NCI-H1092 (cell line): ENCODE data around the gene KDM2A.
"Not testable (repeated sequence)": the region's sequence is repeated elsewhere in the genome, so short reads cannot be mapped to it uniquely, and the experiment has no call there.

ENCODE experiments used
- DNase-seq: peaks from one replicate; lab custom pipeline; 2025; lab: John Stamatoyannopoulos, UW

KDM2A gene

DNA sequence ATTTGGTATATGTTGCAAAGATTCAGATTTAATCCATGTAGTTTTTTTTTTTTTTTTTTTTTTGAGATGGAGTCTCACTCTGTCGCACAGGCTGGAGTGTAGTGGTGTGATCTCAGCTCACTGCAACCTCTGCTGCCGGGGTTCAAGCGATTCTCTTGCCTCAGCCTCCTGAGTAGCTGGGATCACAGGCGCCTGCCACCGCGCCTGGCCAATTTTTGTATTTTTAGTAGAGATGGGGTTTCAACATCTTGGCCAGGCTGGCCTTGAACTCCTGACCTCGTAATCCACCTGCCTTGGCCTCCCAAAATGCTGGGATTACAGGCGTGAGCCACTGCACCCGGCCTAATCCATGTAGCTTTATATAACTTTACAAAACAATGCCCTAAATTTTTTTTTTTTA is 49.8 kb downstream of the KDM2A start:
- not testable (repeated sequence) for DNase-seq

DNA sequence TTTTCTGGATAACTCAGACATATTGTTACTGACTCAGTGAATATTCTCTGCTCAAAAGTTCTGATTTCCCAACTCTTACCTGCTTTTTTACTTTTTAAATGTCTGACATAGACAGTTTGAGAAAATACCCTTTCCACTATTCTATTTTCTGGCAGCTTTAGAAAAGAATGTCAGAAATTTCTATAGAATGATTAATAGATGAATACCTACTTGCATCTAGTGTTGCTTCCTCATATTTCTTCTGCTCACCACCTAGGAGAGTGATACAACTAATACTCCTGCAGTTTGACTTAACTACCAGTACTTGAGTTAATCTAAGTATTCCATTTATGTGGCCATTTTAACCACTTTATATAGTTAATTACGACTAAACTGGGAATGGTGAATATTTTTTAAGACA is 55.2 kb downstream of the KDM2A start:
- no peak for DNase-seq

DNA sequence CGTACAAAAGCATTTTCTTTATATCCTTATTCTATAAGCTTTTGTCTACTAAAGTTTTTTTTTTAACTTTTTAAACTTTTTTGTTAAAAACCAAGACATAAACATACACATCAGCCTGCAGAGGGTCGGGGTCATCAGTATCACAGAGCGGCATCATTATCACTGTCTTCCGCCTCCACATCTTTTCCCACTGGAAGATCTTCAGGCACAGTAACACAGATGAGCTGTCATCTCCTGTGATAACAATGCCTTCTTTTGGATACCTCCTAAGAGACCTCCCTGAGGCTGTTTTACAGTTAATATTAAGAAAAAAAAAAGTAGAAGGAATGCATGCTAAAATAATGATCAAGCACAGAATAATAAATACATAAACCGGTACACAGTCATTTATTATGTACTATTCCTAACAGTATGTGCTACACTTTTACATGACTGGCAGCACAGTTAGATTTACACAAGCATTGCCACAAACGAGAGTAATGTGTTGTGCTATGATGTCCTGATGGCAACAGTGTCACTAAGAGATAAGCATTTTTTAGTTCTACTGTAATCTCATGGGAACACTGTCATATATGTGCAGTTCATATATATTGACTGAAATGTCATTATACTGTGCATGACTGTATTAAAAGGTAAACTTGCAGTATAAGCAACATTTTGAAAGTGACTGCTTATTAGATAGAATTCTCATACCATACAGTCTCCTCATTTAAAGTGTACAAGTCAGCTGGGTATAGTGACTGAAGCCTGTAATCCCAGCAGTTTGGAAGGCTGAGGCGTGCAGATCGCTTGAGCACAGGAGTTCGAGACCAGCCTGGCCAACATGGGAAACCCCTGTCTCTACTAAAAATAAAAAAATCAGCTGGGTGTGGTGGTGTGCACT is 58.6 kb downstream of the KDM2A start:
- DNase-seq: no peak

DNA sequence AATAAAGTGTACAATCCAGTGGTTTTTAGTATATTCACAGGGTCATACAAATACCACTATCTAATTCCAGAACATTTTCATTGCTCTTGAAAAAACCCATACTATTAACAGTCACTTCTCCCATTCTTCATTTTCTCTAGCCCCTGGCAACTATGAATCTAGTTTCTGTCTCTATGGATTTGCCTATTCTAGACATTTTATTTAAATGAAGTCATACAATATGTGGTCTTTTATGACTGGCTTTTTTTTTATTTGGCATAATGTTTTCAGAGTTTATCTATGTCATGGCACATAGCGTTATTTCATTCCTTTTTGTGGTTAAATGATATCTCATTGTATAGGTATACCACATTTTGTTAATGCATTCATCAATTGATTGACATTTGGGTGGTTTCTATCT is 59.4 kb downstream of the KDM2A start:
- no peak for DNase-seq

- DNase-seq: no peak
Measured at GRCh38 chr11:67178878-67179277, 59.8 kb downstream of the KDM2A start.

DNA sequence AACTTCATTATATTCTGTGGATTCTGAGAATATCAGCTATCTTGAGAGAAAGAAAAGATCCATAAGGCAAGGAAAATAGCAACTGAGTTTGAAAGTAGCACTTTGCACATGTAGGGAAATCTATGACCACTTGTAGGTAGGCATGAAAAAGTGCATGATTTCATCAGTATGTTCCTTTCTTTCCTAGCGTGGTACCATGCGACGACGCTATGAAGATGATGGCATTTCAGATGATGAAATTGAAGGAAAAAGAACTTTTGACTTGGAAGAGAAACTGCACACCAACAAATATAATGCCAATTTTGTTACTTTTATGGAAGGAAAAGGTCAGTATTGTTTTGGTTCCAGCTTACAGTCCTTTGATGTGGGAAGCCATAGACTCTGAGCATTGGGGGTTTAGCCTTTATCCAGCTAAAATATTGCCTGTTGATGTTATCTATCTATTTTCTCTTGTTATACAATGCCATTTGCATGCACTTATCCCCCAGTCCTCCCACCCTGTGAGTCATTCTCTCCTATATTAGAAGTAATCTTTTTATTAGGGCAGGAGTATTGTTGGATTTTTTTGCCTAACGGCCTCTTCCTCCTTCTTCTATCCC is 60.9 kb downstream of the KDM2A start:
- DNase-seq: no peak

DNA sequence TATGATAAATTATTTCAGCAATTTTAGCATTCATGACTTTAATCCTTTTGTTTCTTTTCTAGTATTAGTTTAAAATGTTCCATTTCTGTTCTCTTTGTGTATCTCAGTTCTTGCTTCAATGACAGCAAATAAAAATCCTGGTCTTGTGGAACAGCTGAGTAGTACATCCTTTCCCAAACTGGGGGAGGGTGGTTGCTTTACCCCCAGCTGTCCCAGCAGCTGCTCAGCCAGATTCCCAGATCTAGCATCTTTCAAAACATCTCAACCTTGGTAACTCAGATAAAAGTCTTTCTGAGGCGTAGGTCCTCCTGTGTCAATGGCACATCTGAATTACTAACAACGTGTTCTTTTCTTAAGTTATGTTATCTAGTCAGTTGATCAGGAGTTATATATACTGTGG is 75.0 kb downstream of the KDM2A start:
- no peak for DNase-seq

DNA sequence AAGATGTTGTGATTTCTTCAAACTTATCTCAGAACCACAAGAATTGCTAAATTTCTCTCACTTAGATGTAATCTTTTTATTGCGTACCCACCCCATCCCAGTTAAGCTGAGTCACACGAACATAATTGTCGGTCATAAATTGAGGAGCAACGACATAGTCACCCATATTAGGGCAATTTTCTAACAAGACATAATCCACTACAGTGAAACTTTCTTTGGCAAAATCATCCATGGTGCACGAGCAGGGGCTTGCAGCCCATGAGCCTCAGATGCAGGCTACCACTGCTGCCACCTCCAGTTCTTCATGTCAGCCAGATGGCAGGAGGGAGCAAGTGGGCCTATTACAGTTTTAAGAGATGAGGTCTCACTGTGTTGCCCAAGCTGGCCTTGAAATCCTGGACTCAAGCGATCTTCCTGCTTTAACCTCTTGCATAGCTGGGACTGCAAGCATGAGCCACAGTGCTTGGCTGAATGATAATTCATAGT is 77.0 kb downstream of the KDM2A start:
- DNase-seq: no peak

- no peak for DNase-seq
Measured at GRCh38 chr11:67197606-67198005, 78.5 kb downstream of the KDM2A start.

DNA sequence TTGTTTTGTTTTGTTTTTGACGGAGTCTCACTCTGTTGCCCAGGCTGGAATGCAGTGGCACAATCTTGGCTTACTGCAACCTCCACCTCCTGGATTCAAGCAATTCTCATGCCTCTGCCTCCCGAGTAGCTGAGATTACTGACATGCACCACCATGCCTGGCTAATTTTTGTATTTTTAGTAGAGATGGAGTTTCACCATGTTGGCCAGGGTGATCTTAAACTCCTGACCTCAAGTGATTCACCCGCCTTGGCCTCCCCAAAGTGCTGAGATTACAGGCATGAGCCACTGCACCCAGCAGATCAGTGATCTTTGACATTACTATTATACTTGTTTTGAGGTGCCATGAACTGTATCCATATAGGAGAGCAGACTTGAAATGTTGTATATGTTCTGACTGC is 79.7 kb downstream of the KDM2A start:
- DNase-seq: not testable (repeated sequence)

DNA sequence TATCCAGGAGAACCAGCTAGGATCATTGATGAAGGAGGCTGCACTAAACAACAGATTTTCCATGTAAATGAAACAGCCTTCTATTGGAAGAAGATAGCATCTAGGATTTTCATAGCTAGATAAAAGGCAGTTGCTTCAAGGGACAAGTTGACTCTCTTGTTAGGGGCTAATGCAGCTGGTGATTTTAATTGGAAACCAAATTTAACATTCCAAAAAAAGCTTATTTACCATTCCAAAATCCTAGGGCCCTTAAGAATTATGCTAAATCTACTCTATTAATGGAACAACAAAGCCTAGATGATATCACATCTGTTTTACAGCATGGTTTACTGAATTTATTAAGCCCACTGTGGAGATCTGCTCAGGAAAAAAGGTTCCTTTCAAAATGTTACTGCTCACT is 80.7 kb downstream of the KDM2A start:
- no peak for DNase-seq

GRCh38 chr11:67202028-67202427 is 83.0 kb downstream of the KDM2A start:
- DNase-seq: no peak

- no peak for DNase-seq
Measured at GRCh38 chr11:67204822-67205221, 85.8 kb downstream of the KDM2A start.

DNA sequence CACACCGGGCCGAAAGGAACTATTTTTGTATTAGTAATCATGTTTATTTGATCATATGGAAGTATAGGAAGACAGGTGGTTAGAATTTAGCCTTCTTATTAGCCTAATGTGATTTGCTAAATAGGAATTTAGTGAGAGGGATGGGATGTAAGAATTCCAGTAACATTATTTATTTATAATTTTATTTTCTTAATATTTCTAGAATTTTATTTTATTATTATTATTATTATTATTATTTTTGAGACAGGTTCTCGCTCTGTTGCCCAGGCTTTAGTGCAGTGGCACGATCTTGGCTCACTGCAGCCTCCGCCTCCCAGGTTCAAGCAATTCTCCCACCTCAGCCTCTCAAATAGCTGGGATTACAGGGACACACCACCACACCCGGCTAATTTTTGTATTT is 90.2 kb downstream of the KDM2A start:
- not testable (repeated sequence) for DNase-seq

- no peak for DNase-seq
Measured at GRCh38 chr11:67211656-67212436, 92.8 kb downstream of the KDM2A start.

DNA sequence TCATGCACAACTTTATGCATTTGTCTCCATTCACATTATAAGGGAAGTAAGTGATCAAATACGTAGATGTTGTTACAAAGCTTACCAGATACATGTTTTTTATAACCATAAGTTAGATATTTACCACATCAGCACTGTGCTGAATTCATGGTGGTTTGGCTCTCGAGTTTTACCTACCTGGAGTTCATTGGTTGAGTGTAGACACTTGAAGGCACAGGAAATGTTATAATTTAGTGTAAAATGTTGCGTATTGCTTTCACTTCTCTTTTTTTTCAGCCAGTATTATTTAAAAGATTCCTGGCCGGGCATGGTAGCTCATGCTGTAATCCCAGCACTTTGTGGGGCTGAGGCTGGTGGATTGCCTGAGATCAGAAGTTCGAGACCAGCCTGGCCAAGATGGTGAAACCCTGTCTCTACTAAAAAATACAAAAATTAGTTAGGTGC is 94.1 kb downstream of the KDM2A start:
- no peak for DNase-seq

- DNase-seq: no peak
Measured at GRCh38 chr11:67227726-67228125, 108.7 kb downstream of the KDM2A start.

DNA sequence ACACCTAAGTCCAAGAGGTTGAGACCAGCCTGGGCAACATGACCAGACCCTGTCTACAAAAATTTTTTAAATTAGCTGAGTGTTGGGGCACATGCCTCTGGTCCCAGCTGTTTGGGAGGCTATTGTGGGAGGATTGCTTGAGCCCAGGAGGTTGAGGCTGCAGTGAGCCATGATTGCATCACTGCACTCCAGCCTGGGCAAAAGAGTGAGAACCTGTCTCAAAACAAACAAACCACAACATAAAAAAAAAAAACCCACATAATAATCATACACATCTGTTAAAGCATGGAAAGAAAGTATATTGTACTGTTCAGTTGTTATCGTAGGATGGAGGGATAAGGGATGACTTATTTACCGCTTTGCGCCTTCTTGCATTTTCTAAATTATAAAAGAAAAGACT is 111.3 kb downstream of the KDM2A start:
- DNase-seq: no peak

DNA sequence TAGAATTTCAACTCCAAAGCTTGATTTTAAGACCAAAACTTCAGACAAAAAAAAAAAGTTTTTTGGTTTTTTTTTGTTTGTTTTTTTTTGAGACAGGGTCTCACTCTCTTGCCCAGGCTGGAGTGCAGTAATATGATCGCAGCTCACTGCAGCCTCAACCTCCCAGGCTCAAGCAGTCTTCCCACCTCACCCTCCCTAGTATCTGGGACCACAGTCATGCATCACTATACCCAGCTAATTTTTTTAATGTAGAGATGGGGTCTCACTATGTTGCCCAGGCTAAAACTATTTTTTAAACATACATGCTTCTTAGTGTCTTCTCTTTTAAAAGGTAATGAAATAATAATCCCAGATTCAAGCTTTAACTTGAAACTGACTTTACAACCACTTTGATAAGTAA is 111.8 kb downstream of the KDM2A start:
- DNase-seq: no peak

GRCh38 chr11:67233584-67234190 is 114.6 kb downstream of the KDM2A start:
- no peak for DNase-seq

DNA sequence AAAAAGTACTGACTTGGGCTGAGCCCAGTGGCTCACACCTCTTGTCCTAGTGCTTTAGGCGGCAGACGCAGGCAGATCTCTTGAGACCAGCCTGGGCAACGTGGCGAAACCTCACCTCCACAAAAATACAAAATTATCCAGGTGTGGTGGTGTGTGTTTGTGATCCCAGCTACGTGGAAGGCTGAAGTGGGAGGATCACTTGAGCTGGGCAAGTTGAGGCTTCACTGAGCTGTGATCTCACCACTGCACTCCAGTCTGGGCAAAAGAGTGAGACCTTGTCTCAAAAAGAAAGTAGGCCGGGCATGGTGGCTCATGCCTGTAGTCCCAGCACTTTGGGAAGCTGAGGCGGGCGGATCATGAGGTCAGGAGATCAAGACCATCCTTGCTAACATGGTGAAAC is 115.5 kb downstream of the KDM2A start:
- DNase-seq: not testable (repeated sequence)

DNA sequence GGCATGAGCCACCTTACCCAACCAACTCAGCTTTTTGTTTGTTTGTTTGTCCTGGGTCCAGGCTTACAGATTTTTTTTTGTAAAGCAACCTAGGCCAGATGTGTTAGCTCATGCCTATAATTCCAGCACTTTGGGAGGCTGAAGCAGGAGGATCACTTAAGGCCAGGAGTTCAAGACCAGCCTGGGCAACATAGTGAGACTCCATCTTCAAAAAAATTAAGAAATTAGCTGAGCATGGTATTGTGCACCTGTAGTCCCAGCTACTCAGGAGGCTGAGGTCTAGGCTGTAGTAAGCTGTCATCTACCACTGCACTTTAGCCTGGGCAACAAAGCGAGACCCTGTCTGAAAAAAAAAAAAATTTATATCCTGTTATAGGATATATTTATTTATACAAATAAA is 118.5 kb downstream of the KDM2A start:
- no peak for DNase-seq
